Karpas-422 (cell line): ENCODE results near the gene CD247. TPM values are rescaled to one million over a fixed set of nuclear protein-coding genes. Genes with fewer than 3 reads are reported as not detected.

ENCODE experiments used
- DNase-seq: peaks from one replicate; pipeline ENCODE4 v3.0.0-alpha.2; 2015
- H2AFZ ChIP-seq: fragments of 200-600 bp; sonication (generic); 2 replicates; pipeline ENCODE4 v1.6.1; 2014; ENCODE audit warnings: antibody characterized with exemption, low read length, mixed read lengths
- H3K27ac ChIP-seq: fragments of 200-600 bp; sonication (generic); 2 replicates; pipeline ENCODE4 v1.5.1; 2014; ENCODE audit warnings: mild to moderate bottlenecking, low read length, moderate library complexity
- H3K27me3 ChIP-seq: fragments of 200-600 bp; sonication (generic); 2 replicates; pipeline ENCODE4 v1.6.1; 2014; ENCODE audit warnings: low read length, mixed read lengths
- H3K36me3 ChIP-seq: fragments of 200-600 bp; sonication (generic); 2 replicates; pipeline ENCODE4 v1.6.1; 2014; ENCODE audit warnings: low read length, mixed read lengths; ENCODE audit not compliant: insufficient read depth
- H3K4me1 ChIP-seq: fragments of 200-600 bp; sonication (generic); 2 replicates; pipeline ENCODE4 v1.6.1; 2014; ENCODE audit warnings: mild to moderate bottlenecking, low read length, mixed read lengths
- H3K4me2 ChIP-seq: fragments of 200-600 bp; sonication (generic); 2 replicates; pipeline ENCODE4 v1.6.1; 2014; ENCODE audit warnings: low read length, low read depth, mild to moderate bottlenecking; ENCODE audit not compliant: poor library complexity, severe bottlenecking
- H3K4me3 ChIP-seq: fragments of 200-600 bp; sonication (generic); 2 replicates; pipeline ENCODE4 v1.5.1; 2014; ENCODE audit warnings: mild to moderate bottlenecking, antibody characterized with exemption, low read length, mixed read lengths
- H3K79me2 ChIP-seq: fragments of 200-600 bp; sonication (generic); 2 replicates; pipeline ENCODE4 v1.6.1; 2014; ENCODE audit warnings: mild to moderate bottlenecking, low read length, mixed read lengths
- H3K9ac ChIP-seq: fragments of 200-600 bp; sonication (generic); 2 replicates; pipeline ENCODE4 v1.6.0; 2014; ENCODE audit warnings: low read length
- H3K9me2 ChIP-seq: fragments of 200-600 bp; sonication (generic), shearing (Covaris generic); replicated peaks from 2 replicates; pipeline ENCODE4 v1.6.0; 2014; ENCODE audit warnings: mild to moderate bottlenecking, low read length, moderate library complexity; ENCODE audit not compliant: insufficient read depth
- H3K9me3 ChIP-seq: fragments of 300-700, 200-600 bp; sonication (generic); 2 replicates; pipeline ENCODE4 v1.6.1; 2014; ENCODE audit warnings: low read length, mixed read lengths
- H4K20me1 ChIP-seq: fragments of 200-600 bp; sonication (generic); 2 replicates; pipeline ENCODE4 v1.6.1; 2014; ENCODE audit warnings: mild to moderate bottlenecking, antibody characterized with exemption, low read length, low read depth; ENCODE audit not compliant: insufficient read depth
- total RNA-seq: library from RNA; depleted of rRNA; stranded (reverse); fragments of >200 nt; shearing (Covaris generic); gene quantifications from 2 replicates; pipeline ENCODE4 v1.2.3, GENCODE V29; 2014; ENCODE audit warnings: low replicate concordance

The CD247 gene
- total RNA-seq, 1 experiment from 2014 or later = 41.3 TPM

DNA sequence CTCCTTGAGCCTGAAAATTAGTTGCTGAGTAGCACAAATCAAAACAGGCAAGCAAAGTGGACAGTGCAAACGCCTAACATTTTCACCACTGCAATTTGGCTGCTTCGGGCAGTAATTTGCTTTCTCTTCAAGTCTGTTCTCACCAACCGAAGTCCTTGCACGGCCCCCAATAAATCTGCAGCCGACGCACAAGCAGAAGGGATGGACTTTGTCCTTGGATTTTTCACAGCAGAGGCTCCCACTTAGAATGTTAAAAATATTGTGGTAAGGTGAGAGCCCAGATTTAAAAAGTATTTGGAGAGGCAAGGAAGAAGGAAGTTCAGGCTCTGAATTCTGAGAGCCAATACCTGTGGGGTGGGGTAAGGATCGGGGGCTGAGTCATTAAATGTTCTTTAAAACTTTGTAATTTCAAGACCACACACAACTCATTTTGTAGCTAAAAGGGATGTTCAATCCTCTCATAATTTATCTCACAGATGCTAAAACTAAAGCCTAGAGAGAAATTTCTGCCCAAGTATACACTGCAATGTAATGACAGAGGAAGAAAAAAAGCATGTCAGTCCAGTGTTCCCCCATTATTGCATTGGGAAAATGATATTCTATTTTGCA lies 6.2 kb downstream of the CD247 start:
- Histone ChIP-seq H4K20me1 (no peaks in the 10 kb centered on the region), H3K27ac (no peak overlapping the region), H3K9me2 (no peaks in the 10 kb centered on the region), H3K79me2 (no peaks in the 10 kb centered on the region), H2AFZ (no peak overlapping the region), H3K36me3 (no peaks in the 10 kb centered on the region), H3K27me3 (no peaks in the 10 kb centered on the region), H3K4me2 (no peak overlapping the region), H3K4me3 (no peak overlapping the region), H3K9ac (no peak overlapping the region), H3K9me3 (no peaks in the 10 kb centered on the region), H3K4me1 (peaks cover 29% of the 10 kb centered on the region)
- no peak for DNase-seq

DNA sequence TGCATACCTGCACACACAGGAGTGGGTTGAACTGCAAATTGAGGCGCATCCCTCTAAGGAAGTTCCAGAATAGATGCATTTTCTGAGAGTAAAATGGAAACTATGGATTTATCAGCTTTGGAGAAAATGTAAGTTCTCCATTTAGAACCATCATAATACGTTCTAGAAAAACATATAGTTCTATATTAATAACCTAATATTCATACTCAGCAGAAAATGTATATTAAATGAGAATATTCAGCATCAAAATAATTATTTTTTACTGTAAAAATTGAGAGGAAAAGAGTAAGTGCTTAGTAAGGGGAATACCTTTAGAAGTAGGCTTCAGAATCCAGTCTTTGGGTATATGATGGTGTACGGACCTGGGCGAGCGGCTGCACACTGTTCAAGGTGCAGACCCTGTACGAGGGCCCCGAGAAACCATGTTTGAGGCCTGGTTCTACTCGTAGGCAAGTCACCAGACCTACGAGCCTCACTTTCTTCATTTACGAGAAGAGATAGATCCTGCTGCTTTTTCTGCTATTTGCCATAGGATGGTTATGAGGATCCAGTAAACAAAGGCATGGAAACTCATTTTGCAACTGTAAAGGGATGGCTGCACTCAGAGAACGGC lies 6.8 kb downstream of the CD247 start:
- Histone ChIP-seq H3K4me3 (no peak overlapping the region), H3K27me3 (no peaks in the 10 kb centered on the region), H4K20me1 (no peaks in the 10 kb centered on the region), H3K27ac (no peak overlapping the region), H3K79me2 (no peaks in the 10 kb centered on the region), H3K4me1 (peaks cover 23% of the 10 kb centered on the region), H3K4me2 (no peak overlapping the region), H2AFZ (no peak overlapping the region), H3K9me2 (no peaks in the 10 kb centered on the region), H3K36me3 (no peaks in the 10 kb centered on the region), H3K9ac (no peak overlapping the region), H3K9me3 (no peaks in the 10 kb centered on the region)
- DNase-seq = no peak

DNA sequence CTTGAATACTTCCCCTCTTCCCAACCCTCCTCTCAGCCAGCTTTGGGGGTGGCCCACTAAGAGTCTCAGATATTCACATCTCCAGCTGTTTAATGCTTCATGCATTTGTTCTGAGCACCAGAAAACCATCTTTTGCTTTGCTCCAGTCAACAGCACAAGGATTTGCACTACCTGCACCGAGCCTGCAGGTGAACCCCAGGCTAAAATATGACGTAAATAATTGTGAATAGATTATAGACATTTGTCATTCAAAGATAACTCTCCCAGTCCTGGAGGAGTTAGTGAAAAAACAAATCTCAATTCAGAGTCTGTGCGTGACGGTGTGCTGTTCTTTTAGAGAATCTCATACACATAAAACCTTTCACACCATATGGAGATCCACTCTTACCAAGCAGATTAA lies 7.4 kb downstream of the CD247 start:
- Histone ChIP-seq H3K9me3 (no peaks in the 10 kb centered on the region), H3K79me2 (no peaks in the 10 kb centered on the region), H3K36me3 (no peaks in the 10 kb centered on the region), H3K27me3 (no peaks in the 10 kb centered on the region), H3K27ac (no peak overlapping the region), H2AFZ (0 out of 2 replicates have a peak overlapping the region, but pooled peaks have one; percentile 38), H3K4me3 (no peak overlapping the region), H3K4me1 (peaks cover 23% of the 10 kb centered on the region), H3K9ac (no peak overlapping the region), H4K20me1 (no peaks in the 10 kb centered on the region), H3K9me2 (no peaks in the 10 kb centered on the region), H3K4me2 (peak overlapping the region; percentile 27)
- no peak for DNase-seq

GRCh38 chr1:167510244-167510643 lies 8.1 kb downstream of the CD247 start:
- Histone ChIP-seq H3K4me3 (no peak overlapping the region), H3K4me2 (peak overlapping the region; percentile 27), H3K9me2 (no peaks in the 10 kb centered on the region), H3K4me1 (peaks cover 29% of the 10 kb centered on the region), H3K9ac (no peak overlapping the region), H3K27me3 (no peaks in the 10 kb centered on the region), H2AFZ (peak overlapping the region; percentile 38; the same call in 1 of the 2 replicates), H3K79me2 (no peaks in the 10 kb centered on the region), H3K27ac (no peak overlapping the region), H4K20me1 (no peaks in the 10 kb centered on the region), H3K9me3 (no peaks in the 10 kb centered on the region), H3K36me3 (no peaks in the 10 kb centered on the region)
- no peak for DNase-seq

GRCh38 chr1:167509587-167509986 lies 8.7 kb downstream of the CD247 start:
- H3K9me2 ChIP-seq = no peaks in the 10 kb centered on the region
- no peak overlapping the region for H2AFZ ChIP-seq
- H3K79me2 ChIP-seq = no peaks in the 10 kb centered on the region
- H3K4me1 ChIP-seq = peaks cover 34% of the 10 kb centered on the region
- no peak overlapping the region for H3K4me3 ChIP-seq
- no peak overlapping the region for H3K27ac ChIP-seq
- no peaks in the 10 kb centered on the region for H4K20me1 ChIP-seq
- no peaks in the 10 kb centered on the region for H3K27me3 ChIP-seq
- H3K36me3 ChIP-seq = no peaks in the 10 kb centered on the region
- H3K9ac ChIP-seq = no peak overlapping the region
- no peaks in the 10 kb centered on the region for H3K9me3 ChIP-seq
- no peak overlapping the region for H3K4me2 ChIP-seq
- DNase-seq = no peak

GRCh38 chr1:167507719-167508118 lies 10.6 kb downstream of the CD247 start:
- Histone ChIP-seq H3K9ac (no peak overlapping the region), H4K20me1 (no peaks in the 10 kb centered on the region), H3K4me3 (no peak overlapping the region), H3K27ac (no peak overlapping the region), H3K9me3 (no peaks in the 10 kb centered on the region), H3K4me1 (peaks cover 48% of the 10 kb centered on the region), H3K36me3 (no peaks in the 10 kb centered on the region), H3K4me2 (no peak overlapping the region), H3K27me3 (no peaks in the 10 kb centered on the region), H2AFZ (no peak overlapping the region), H3K79me2 (no peaks in the 10 kb centered on the region), H3K9me2 (no peaks in the 10 kb centered on the region)
- DNase-seq = no peak

GRCh38 chr1:167504467-167504827 lies 13.9 kb downstream of the CD247 start:
- DNase-seq = no peak
- H3K36me3 ChIP-seq = no peaks in the 10 kb centered on the region
- no peak overlapping the region for H2AFZ ChIP-seq
- no peaks in the 10 kb centered on the region for H3K79me2 ChIP-seq
- H3K4me2 ChIP-seq = no peak overlapping the region
- no peaks in the 10 kb centered on the region for H4K20me1 ChIP-seq
- no peaks in the 10 kb centered on the region for H3K27me3 ChIP-seq
- H3K4me3 ChIP-seq = no peak overlapping the region
- peak overlapping the region; percentile 97 for H3K27ac ChIP-seq
- peaks cover 62% of the 10 kb centered on the region for H3K4me1 ChIP-seq
- H3K9ac ChIP-seq = no peak overlapping the region
- H3K9me3 ChIP-seq = no peaks in the 10 kb centered on the region
- H3K9me2 ChIP-seq = no peaks in the 10 kb centered on the region

- Histone ChIP-seq H3K9ac (no peak overlapping the region), H3K27ac (peak overlapping the region; percentile 97), H3K27me3 (no peaks in the 10 kb centered on the region), H2AFZ (no peak overlapping the region), H4K20me1 (no peaks in the 10 kb centered on the region), H3K4me3 (no peak overlapping the region), H3K79me2 (no peaks in the 10 kb centered on the region), H3K4me1 (peaks cover 68% of the 10 kb centered on the region), H3K9me2 (no peaks in the 10 kb centered on the region), H3K36me3 (no peaks in the 10 kb centered on the region), H3K9me3 (no peaks in the 10 kb centered on the region), H3K4me2 (peak overlapping the region; percentile 71)
- DNase-seq = no peak
Measured at GRCh38 chr1:167503626-167504466, 14.5 kb downstream of the CD247 start.
